Mesothelial cell of epicardium (in vitro differentiated cells): ENCODE results near the gene HELT. TPM values are rescaled to one million over a fixed set of nuclear protein-coding genes. Genes with fewer than 3 reads are reported as not detected.

Source experiments
- DNase-seq, 2 experiments: peaks; one replicate each; pipeline ENCODE4 v3.0.0; 2021; ENCODE audit warnings: low spot score in 2 of 2; ENCODE audit not compliant: unreplicated experiment in 2 of 2
- H3K27ac Mint-ChIP-seq: 2 replicates; pipeline ENCODE4 v1.8.0; 2021; ENCODE audit warnings: mixed read lengths
- H3K27me3 Mint-ChIP-seq: 2 replicates; pipeline ENCODE4 v1.8.0; 2021; ENCODE audit warnings: low read depth, mixed read lengths
- H3K36me3 Mint-ChIP-seq: 2 replicates; pipeline ENCODE4 v1.8.0; 2021; ENCODE audit warnings: mixed read lengths
- H3K4me1 Mint-ChIP-seq: 2 replicates; pipeline ENCODE4 v1.8.0; 2021; ENCODE audit warnings: mixed read lengths
- H3K4me3 Mint-ChIP-seq: 2 replicates; pipeline ENCODE4 v1.8.0; 2021; ENCODE audit warnings: mild to moderate bottlenecking, moderate library complexity, mixed read lengths
- H3K9me3 Mint-ChIP-seq: 2 replicates; pipeline ENCODE4 v1.8.0; 2021; ENCODE audit warnings: mixed read lengths
- total RNA-seq: library from RNA; stranded (reverse); gene quantifications from 3 replicates; pipeline ENCODE4 v1.2.1, GENCODE V29; 2021
- TF ChIP-seq, protein P1 (sequence below): fragments of 200-600 bp; sonication (generic); IDR thresholded peaks from one replicate; pipeline ENCODE4 v1.5.0; 2021; ENCODE audit warnings: antibody characterized with exemption; ENCODE audit not compliant: unreplicated experiment

The HELT gene
- total RNA-seq, 1 donor from 2014 or later: not detected

DNA sequence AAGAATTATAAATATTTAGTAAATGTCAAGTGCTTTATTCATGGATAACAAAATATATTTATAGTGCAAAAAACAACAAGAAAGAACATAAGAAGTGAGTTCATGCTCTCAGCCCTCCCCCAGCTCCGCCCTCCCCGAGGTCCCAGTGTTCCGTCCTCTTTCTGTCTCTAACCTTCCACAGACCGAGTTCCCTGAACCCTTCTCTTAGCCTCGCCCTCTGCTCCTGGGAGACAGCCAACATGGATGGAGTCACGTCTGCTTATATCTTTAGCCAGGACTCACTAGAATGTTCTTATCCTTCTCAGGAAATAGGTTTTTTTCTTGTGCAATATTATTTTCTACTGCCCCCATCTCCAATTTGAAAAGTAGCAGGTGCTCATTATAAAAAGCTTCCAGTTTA, 40.1 kb upstream of the HELT start:
- Mint-ChIP-seq H3K36me3 (no peaks in the 10 kb centered on the region), H3K4me3 (no peak overlapping the region), H3K9me3 (peaks cover 6% of the 10 kb centered on the region), H3K27ac (no peak overlapping the region), H3K4me1 (no peaks in the 10 kb centered on the region), H3K27me3 (peaks cover 12% of the 10 kb centered on the region)
- DNase-seq: no peak
- TF ChIP-seq, protein P1, sequence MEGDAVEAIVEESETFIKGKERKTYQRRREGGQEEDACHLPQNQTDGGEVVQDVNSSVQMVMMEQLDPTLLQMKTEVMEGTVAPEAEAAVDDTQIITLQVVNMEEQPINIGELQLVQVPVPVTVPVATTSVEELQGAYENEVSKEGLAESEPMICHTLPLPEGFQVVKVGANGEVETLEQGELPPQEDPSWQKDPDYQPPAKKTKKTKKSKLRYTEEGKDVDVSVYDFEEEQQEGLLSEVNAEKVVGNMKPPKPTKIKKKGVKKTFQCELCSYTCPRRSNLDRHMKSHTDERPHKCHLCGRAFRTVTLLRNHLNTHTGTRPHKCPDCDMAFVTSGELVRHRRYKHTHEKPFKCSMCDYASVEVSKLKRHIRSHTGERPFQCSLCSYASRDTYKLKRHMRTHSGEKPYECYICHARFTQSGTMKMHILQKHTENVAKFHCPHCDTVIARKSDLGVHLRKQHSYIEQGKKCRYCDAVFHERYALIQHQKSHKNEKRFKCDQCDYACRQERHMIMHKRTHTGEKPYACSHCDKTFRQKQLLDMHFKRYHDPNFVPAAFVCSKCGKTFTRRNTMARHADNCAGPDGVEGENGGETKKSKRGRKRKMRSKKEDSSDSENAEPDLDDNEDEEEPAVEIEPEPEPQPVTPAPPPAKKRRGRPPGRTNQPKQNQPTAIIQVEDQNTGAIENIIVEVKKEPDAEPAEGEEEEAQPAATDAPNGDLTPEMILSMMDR: no peak

DNA sequence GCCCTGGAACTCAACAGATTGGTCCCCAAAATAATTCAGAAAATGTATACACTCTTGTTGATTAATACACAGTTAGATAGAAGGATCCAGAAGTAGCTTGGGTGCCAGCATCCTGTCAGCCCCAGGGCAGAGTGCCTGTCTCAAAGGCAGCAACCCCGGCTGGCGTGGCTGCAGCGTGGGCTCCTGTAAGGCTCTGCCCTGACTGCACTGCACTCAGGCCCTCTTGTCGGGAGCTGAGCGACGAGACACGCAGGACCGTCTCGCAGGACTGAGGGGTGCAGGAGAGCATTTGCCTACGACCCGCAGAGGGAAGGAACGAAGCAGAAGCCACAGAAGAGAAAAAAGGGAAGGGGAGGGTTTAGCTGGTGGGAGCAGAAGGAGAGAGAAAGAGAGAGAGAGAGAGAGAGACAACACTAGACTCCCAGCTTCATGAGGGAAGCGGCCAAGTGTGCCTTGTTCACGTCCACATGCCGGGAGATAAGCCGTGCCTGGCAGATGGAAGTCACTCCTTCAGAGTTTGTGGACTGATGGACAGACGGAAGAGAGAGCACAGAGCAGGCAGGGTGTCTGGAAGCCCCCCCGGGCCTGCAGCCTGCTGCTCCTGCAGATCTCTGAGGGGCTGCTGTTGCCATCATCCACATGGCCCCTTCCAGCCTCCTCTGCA, 38.7 kb upstream of the HELT start:
- TF ChIP-seq, protein P1: no peak
- peaks cover 12% of the 10 kb centered on the region for H3K27me3 Mint-ChIP-seq
- no peaks in the 10 kb centered on the region for H3K4me1 Mint-ChIP-seq
- peaks cover 6% of the 10 kb centered on the region for H3K9me3 Mint-ChIP-seq
- no peak overlapping the region for H3K4me3 Mint-ChIP-seq
- H3K27ac Mint-ChIP-seq: no peak overlapping the region
- DNase-seq: no peak
- no peaks in the 10 kb centered on the region for H3K36me3 Mint-ChIP-seq

DNA sequence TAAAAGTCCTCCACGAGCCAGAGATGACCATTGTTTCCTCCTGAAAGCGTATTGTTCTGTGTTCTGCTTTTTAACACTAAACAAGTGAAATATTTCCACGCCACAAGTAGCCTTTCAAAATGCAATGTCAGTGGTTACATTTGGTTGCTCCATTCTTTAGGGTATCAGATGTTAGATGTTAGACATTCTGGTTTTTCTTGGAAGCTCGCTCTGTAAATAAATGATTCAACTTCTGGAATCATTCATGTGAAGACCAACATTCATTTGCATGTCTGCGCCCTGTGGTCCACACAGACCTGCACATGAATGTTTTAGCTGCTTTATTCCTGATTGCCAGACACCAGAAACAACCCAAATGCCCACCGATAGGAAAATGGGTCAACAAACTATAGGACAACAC, 38.0 kb upstream of the HELT start:
- TF ChIP-seq, protein P1: no peak
- no peak for DNase-seq
- Mint-ChIP-seq H3K4me1 (no peaks in the 10 kb centered on the region), H3K27me3 (peaks cover 9% of the 10 kb centered on the region), H3K27ac (no peak overlapping the region), H3K9me3 (peaks cover 6% of the 10 kb centered on the region), H3K4me3 (no peak overlapping the region), H3K36me3 (no peaks in the 10 kb centered on the region)

DNA sequence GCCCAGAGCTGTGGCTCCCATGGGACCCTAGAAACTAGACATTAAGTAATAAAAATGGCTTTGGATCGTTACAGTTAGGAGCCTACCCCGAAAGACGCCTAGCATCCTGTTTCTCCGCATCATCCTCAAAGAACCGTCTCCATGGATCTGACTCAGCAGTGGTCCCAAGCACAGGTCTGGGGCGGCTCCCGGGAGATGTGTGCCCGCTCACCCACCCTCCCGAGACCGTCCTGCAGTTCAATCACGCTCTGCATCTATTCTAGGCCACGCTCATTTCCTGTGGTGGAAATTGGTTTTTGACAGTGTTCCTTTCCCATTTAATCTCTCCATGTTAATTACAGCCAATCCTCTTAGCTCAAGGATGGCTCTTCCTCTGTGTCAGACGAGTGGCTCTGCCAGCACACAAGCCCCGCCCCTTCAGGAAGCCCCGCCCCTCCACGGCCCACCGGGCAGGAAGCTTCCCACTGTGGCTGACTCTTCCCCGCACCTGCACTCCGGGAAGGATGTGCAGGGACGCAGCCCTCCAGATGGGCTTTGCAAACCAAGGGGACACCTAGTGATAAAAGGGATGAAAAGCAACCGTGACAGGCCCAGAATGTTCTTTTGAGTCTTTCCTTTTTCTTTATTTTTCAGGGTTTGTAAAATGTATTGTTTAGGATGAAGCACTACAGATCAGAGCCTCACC, 34.5 kb upstream of the HELT start:
- H3K9me3 Mint-ChIP-seq: no peaks in the 10 kb centered on the region
- TF ChIP-seq, protein P1: peak; percentile 16
- DNase-seq: peak; percentile 36 to 65
- H3K4me1 Mint-ChIP-seq: no peaks in the 10 kb centered on the region
- H3K27ac Mint-ChIP-seq: no peak overlapping the region
- H3K36me3 Mint-ChIP-seq: no peaks in the 10 kb centered on the region
- peaks cover 9% of the 10 kb centered on the region for H3K27me3 Mint-ChIP-seq
- no peak overlapping the region for H3K4me3 Mint-ChIP-seq

DNA sequence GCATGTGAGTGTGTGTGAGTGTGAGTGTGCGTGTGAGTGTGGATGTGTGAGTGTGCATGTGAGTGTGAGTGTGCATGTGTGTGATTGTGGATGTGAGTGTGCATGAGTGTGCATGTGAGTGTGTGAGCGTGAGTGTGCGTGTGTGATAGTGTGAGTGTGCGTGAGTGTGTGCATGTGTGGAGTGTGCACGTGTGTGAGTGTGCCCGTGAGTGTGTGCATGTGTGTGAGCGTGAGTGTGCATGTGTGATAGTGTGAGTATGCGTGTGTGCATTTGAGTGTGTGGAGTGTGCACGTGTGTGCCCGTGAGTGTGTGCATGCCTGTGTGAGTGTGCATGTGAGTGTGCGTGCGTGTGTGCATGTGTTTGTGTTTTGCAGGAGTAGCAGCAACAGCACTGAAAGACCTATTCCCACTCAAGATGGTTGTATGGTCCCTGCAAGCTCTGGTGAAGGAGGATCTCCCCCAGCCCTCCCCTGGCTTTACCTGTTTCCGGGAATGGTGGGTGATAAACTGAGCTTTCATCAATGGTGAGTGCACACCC, 30.7 kb upstream of the HELT start:
- TF ChIP-seq, protein P1: no peak
- Mint-ChIP-seq H3K4me1 (peaks cover 2% of the 10 kb centered on the region), H3K27me3 (peaks cover 7% of the 10 kb centered on the region), H3K4me3 (no peak overlapping the region), H3K27ac (no peak overlapping the region), H3K9me3 (no peaks in the 10 kb centered on the region), H3K36me3 (no peaks in the 10 kb centered on the region)
- no peak for DNase-seq
